DND-41 (cell line): ENCODE data around the gene DNAH11.

ENCODE experiments used
- CTCF ChIP-seq: IDR thresholded peaks from 2 replicates; pipeline ENCODE4 v1.5.1; 2012; ENCODE audit warnings: borderline replicate concordance, low read length, moderate library complexity, mild to moderate bottlenecking; ENCODE audit not compliant: poor library complexity, severe bottlenecking; ENCODE audit errors: extremely low read depth
- EZH2 ChIP-seq: IDR thresholded peaks from 3 replicates; pipeline ENCODE4 v1.6.1; 2012; ENCODE audit warnings: borderline replicate concordance, low read depth, mild to moderate bottlenecking, moderate library complexity, low read length, inconsistent platforms; ENCODE audit not compliant: severe bottlenecking

DNA sequence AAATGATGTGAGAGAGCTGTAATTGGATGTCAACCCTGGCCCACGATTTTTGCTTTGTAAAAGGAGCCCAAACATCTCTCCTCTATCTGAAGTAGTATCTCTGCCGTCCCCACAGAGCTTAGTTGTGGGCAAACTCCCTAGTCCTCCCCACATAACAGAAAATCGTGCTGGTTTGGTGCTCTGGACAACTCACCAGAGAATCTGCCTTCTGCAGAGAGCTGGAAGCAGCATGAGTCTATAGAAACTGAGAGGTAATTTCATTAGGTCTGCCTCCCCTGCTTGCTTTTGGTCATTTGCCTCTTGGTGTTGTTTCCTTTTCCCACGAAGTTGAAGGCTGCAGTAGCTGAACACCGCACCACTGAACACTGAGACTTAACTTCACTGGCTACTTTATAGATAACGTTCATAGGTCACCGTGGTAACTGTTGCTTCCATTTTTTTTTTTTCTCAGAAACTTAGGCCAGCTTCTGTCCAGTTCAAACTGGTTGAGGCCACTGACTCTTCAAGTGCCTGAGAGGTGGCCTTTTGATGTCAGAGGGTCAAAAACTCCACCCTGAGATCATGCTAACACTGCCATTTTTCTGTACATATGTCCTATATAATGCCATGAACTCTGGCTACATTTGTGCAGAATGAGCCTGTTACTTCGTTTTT lies 406.2 kb downstream of the DNAH11 start:
- TF ChIP-seq CTCF (no peak), EZH2 (no peak)
